OCI-LY3 (cell line): Measurements from ENCODE around the gene HPCAL1.

Experiments
- EZH2phosphoT487 ChIP-seq: fragments of 200-600 bp; shearing (Covaris generic); IDR thresholded peaks from 2 replicates; pipeline ENCODE4 v1.6.1; 2018; ENCODE audit warnings: antibody characterized with exemption, mixed run types, low read depth
- TF ChIP-seq, protein P1 (sequence below): fragments of 200-600, 300-600 bp; sonication (generic); IDR thresholded peaks from 2 replicates; pipeline ENCODE4 v1.5.1; 2014; ENCODE audit warnings: antibody characterized with exemption, low read length, low read depth

DNA sequence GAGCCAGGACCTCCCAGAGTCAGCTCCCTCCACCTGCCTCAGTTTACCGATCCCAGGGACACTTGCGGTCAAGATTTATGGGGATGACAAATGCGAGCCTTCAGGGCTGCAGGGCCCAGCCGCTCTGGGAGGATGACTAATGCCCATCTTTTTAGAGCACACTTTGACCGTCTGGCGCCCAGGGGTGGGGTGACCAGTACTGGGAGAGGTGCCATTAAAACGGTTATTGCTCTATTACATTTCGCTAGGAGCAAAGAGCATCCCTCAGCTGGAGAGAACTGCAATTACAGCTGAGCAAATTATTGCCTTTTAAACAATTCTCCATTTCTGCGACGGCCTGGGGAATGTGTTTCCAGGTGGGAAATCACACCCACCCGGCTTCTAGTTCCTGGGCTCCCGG lies 42.6 kb upstream of the HPCAL1 start:
- TF ChIP-seq, protein P1, sequence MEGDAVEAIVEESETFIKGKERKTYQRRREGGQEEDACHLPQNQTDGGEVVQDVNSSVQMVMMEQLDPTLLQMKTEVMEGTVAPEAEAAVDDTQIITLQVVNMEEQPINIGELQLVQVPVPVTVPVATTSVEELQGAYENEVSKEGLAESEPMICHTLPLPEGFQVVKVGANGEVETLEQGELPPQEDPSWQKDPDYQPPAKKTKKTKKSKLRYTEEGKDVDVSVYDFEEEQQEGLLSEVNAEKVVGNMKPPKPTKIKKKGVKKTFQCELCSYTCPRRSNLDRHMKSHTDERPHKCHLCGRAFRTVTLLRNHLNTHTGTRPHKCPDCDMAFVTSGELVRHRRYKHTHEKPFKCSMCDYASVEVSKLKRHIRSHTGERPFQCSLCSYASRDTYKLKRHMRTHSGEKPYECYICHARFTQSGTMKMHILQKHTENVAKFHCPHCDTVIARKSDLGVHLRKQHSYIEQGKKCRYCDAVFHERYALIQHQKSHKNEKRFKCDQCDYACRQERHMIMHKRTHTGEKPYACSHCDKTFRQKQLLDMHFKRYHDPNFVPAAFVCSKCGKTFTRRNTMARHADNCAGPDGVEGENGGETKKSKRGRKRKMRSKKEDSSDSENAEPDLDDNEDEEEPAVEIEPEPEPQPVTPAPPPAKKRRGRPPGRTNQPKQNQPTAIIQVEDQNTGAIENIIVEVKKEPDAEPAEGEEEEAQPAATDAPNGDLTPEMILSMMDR: no peak
- TF ChIP-seq EZH2phosphoT487: no peak
